ENCODE data around the gene TMEM97. TPM values are rescaled to one million over a fixed set of nuclear protein-coding genes. Genes with fewer than 3 reads are reported as not detected.

TMEM97 gene
- total RNA-seq, 2 experiments from 2014 or later, result 25.1 to 26.0 TPM

GRCh38 chr17:28357061-28357900, 38.3 kb downstream of the TMEM97 start, which contains the start of gene POLDIP2:
Gene POLDIP2, minus strand, starts transcription at chr17:28357527. Its CDS starts 79 bp downstream, at chr17:28357448.
- Mint-ChIP-seq H3K27me3 (ENCODE audit: low read depth) (no peaks in the 10 kb centered on the region), H3K9me3 (no peaks in the 10 kb centered on the region), H3K36me3 (ENCODE audit: low read depth) (peaks cover 14% of the 10 kb centered on the region), H3K27ac (peak within 1 kb of the TSS; percentile 74), H3K4me3 (peak within 1 kb of the TSS; percentile 94), H3K4me1 (ENCODE audit: low read depth) (peaks cover 33% of the 10 kb centered on the region)
- peak; percentile 97 for DNase-seq
- CTCF ChIA-PET, result interaction anchor here (1.0 to 2.3 kb wide), 7 partner anchors 11 to 192 kb away, joined by 3 to 6 read pairs (median 4); partner anchors contain the start of genes IFT20 and TNFAIP1
- intact Hi-C loops (cut with micrococcal nuclease), result loop anchor here (1.0 to 5.0 kb wide), 7 partner anchors 14 to 242 kb away; partner anchors contain the start of genes IFT20, SARM1, SLC46A1 and SPAG5

DNA sequence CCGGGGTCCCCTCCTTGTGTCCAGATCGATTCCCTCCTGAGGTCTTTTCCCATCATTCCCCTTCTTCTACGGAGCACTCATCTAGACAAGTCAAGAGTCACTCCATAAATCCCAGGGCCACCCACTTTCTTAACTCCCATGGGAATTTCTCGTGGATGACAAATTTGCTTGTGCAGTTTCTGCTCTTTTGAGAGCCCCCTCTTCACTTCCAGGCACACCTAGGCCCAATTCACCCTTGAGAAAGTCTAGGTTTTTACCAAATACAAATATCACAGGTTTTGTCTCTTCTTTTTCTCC, 38.8 kb downstream of the TMEM97 start:
- Mint-ChIP-seq H3K27me3 (ENCODE audit: low read depth) (no peaks in the 10 kb centered on the region), H3K4me3 (peak overlapping the region; percentile 94), H3K36me3 (ENCODE audit: low read depth) (peaks cover 14% of the 10 kb centered on the region), H3K27ac (peak overlapping the region; percentile 74), H3K4me1 (ENCODE audit: low read depth) (peaks cover 33% of the 10 kb centered on the region), H3K9me3 (no peaks in the 10 kb centered on the region)
- DNase-seq, result no peak
- intact Hi-C loops (cut with micrococcal nuclease), result loop anchor here (1.0 to 5.0 kb wide), 7 partner anchors 13 to 241 kb away; partner anchors contain the start of genes IFT20, SARM1, SLC46A1 and SPAG5
- CTCF ChIA-PET, result interaction anchor here (1.0 to 2.3 kb wide), 5 partner anchors 11 to 191 kb away, joined by 3 to 6 read pairs (median 4); partner anchors contain the start of genes IFT20 and TNFAIP1

- no peak for DNase-seq
- H3K4me1 Mint-ChIP-seq (ENCODE audit: low read depth), result peaks cover 10% of the 10 kb centered on the region
- H3K4me3 Mint-ChIP-seq, result no peak overlapping the region
- CTCF ChIA-PET, result no interaction called here
- H3K27ac Mint-ChIP-seq, result no peak overlapping the region
- intact Hi-C loops (cut with micrococcal nuclease), result no loop called here
- H3K27me3 Mint-ChIP-seq (ENCODE audit: low read depth), result no peaks in the 10 kb centered on the region
- H3K9me3 Mint-ChIP-seq, result no peaks in the 10 kb centered on the region
- H3K36me3 Mint-ChIP-seq (ENCODE audit: low read depth), result peaks cover 12% of the 10 kb centered on the region
Observed at GRCh38 chr17:28363186-28363585, 44.2 kb downstream of the TMEM97 start.

- Mint-ChIP-seq H3K4me3 (no peak overlapping the region), H3K27me3 (ENCODE audit: low read depth) (no peaks in the 10 kb centered on the region), H3K9me3 (no peaks in the 10 kb centered on the region), H3K4me1 (ENCODE audit: low read depth) (peaks cover 3% of the 10 kb centered on the region), H3K27ac (no peak overlapping the region), H3K36me3 (ENCODE audit: low read depth) (peaks cover 12% of the 10 kb centered on the region)
- no peak for DNase-seq
- intact Hi-C loops (cut with micrococcal nuclease), result no loop called here
- CTCF ChIA-PET, result no interaction called here
Observed at GRCh38 chr17:28363776-28364650, 45.0 kb downstream of the TMEM97 start.

GRCh38 chr17:28364665-28365363, 45.8 kb downstream of the TMEM97 start, which contains the start of gene SEBOX:
Gene SEBOX, minus strand, starts transcription at chr17:28365199. Its CDS starts 48 bp downstream, at chr17:28365151.
- Mint-ChIP-seq H3K27ac (no peak within 1 kb of the TSS), H3K4me1 (ENCODE audit: low read depth) (no peaks in the 10 kb centered on the region), H3K4me3 (no peak within 1 kb of the TSS), H3K9me3 (no peaks in the 10 kb centered on the region), H3K27me3 (ENCODE audit: low read depth) (no peaks in the 10 kb centered on the region), H3K36me3 (ENCODE audit: low read depth) (peaks cover 12% of the 10 kb centered on the region)
- CTCF ChIA-PET, result no interaction called here
- no peak for DNase-seq
- intact Hi-C loops (cut with micrococcal nuclease), result no loop called here

DNA sequence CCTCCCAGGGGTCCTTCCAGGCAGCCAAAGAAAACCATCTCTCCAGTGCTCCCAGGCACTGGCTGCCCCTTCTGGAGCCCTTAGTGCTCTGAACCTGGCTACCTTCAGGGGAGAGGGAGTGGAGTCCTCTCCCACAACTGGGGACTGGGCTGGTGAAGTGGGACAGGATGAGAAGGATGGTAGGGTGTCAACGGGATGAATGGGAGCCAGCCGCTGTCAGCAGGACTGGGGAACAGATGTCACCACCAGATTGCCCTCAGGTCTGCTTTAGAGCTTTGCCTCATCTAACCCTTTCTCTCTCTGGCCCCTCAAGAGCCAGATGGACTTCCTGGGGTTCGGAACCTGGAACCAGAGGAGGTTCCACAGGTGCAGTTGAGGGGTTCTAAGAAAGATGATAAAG, 46.5 kb downstream of the TMEM97 start:
- CTCF ChIA-PET, result no interaction called here
- DNase-seq, result no peak
- intact Hi-C loops (cut with micrococcal nuclease), result no loop called here
- Mint-ChIP-seq H3K27me3 (ENCODE audit: low read depth) (no peaks in the 10 kb centered on the region), H3K9me3 (no peaks in the 10 kb centered on the region), H3K36me3 (ENCODE audit: low read depth) (peaks cover 12% of the 10 kb centered on the region), H3K27ac (no peak overlapping the region), H3K4me1 (ENCODE audit: low read depth) (no peaks in the 10 kb centered on the region), H3K4me3 (no peak overlapping the region)

DNA sequence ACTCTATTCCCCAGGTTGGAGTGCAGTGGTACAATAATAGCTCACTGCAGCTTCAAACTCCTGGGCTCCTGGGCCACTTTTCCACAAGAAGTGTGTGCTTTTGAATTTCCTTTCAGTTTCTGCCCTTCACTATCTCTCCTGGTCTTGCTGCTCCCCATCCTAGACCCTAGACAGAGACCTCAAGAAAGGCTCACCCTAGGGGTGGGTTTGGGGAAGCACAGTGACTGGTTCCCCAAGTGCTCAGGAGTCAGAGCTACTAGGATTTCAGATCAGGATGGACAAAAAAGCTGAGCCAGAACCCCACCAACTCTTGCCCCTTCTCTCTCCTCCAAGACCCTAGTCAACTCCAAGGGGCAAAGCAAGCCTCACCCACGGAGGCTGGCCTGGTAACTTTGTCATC, 47.6 kb downstream of the TMEM97 start:
- peaks cover 4% of the 10 kb centered on the region for H3K4me1 Mint-ChIP-seq (ENCODE audit: low read depth)
- H3K36me3 Mint-ChIP-seq (ENCODE audit: low read depth), result peaks cover 7% of the 10 kb centered on the region
- CTCF ChIA-PET, result no interaction called here
- no peak for DNase-seq
- H3K27me3 Mint-ChIP-seq (ENCODE audit: low read depth), result no peaks in the 10 kb centered on the region
- no peaks in the 10 kb centered on the region for H3K9me3 Mint-ChIP-seq
- no peak overlapping the region for H3K27ac Mint-ChIP-seq
- no peak overlapping the region for H3K4me3 Mint-ChIP-seq
- intact Hi-C loops (cut with micrococcal nuclease), result no loop called here

- H3K27me3 Mint-ChIP-seq (ENCODE audit: low read depth), result no peaks in the 10 kb centered on the region
- H3K4me1 Mint-ChIP-seq (ENCODE audit: low read depth), result peaks cover 11% of the 10 kb centered on the region
- CTCF ChIA-PET, result no interaction called here
- H3K27ac Mint-ChIP-seq, result no peak overlapping the region
- peaks cover 7% of the 10 kb centered on the region for H3K36me3 Mint-ChIP-seq (ENCODE audit: low read depth)
- no peak for DNase-seq
- H3K9me3 Mint-ChIP-seq, result no peaks in the 10 kb centered on the region
- no peak overlapping the region for H3K4me3 Mint-ChIP-seq
- intact Hi-C loops (cut with micrococcal nuclease), result no loop called here
Observed at GRCh38 chr17:28367641-28368305, 48.8 kb downstream of the TMEM97 start.

- CTCF ChIA-PET, result no interaction called here
- Mint-ChIP-seq H3K27me3 (ENCODE audit: low read depth) (no peaks in the 10 kb centered on the region), H3K36me3 (ENCODE audit: low read depth) (peaks cover 7% of the 10 kb centered on the region), H3K4me3 (no peak overlapping the region), H3K27ac (no peak overlapping the region), H3K9me3 (no peaks in the 10 kb centered on the region), H3K4me1 (ENCODE audit: low read depth) (peaks cover 17% of the 10 kb centered on the region)
- no peak for DNase-seq
- intact Hi-C loops (cut with micrococcal nuclease), result no loop called here
Observed at GRCh38 chr17:28368306-28368831, 49.4 kb downstream of the TMEM97 start.

DNA sequence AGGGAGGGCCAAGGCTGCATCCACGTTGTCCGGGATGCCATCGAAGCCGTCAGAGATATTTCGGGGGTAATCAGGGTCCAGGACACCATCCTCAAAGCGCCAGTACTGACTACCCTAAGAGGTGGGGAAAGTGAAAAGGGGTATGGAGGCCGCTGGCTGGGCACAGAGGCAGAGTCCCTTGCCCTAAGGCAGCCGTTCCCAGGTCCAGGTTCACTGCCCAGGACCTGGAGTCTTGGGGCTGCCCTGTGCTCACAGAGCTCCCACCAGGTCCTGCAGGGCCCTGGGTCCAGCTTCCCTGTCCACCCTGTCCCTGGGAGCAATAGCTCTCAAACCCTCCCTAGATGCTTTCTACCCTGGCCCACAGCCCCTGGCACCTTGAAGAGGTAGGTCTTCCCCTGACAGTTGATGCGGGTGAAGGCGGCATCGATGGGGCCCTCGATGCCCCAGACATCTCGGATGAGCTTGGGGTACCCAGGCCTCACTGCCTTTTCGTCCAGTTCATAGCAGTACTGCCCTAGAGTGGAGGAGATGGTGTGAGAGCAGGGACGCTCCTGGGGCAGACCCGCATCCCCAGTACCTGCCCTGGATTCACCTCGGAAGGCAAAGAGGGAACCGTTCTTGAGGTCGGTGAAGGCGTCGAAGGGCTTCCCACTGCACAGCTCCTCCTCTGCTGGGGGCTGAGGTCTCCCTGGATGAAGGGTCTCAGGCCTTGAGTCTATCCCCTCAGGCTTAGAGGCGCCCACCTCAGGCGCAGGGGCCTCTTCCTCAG, 50.1 kb downstream of the TMEM97 start:
- Mint-ChIP-seq H3K27me3 (ENCODE audit: low read depth) (no peaks in the 10 kb centered on the region), H3K9me3 (no peaks in the 10 kb centered on the region), H3K4me1 (ENCODE audit: low read depth) (peaks cover 21% of the 10 kb centered on the region), H3K27ac (no peak overlapping the region), H3K4me3 (no peak overlapping the region), H3K36me3 (ENCODE audit: low read depth) (peaks cover 7% of the 10 kb centered on the region)
- DNase-seq, result no peak
- intact Hi-C loops (cut with micrococcal nuclease), result no loop called here
- CTCF ChIA-PET, result no interaction called here

- H3K27ac Mint-ChIP-seq, result no peak overlapping the region
- CTCF ChIA-PET, result no interaction called here
- H3K4me1 Mint-ChIP-seq (ENCODE audit: low read depth), result peaks cover 21% of the 10 kb centered on the region
- H3K9me3 Mint-ChIP-seq, result no peaks in the 10 kb centered on the region
- H3K27me3 Mint-ChIP-seq (ENCODE audit: low read depth), result no peaks in the 10 kb centered on the region
- intact Hi-C loops (cut with micrococcal nuclease), result loop anchor here (5.0 kb wide), 1 partner anchor 178 kb away; no protein-coding TSS in a partner anchor
- DNase-seq, result no peak
- H3K36me3 Mint-ChIP-seq (ENCODE audit: low read depth), result peaks cover 7% of the 10 kb centered on the region
- H3K4me3 Mint-ChIP-seq, result no peak overlapping the region
Observed at GRCh38 chr17:28369684-28370034, 50.7 kb downstream of the TMEM97 start.

Data from activated naive CD4-positive, alpha-beta T cell treated with anti-CD3 and anti-CD28 coated beads for 36 hours (primary cell).